HG02973 (cell line): ENCODE results near the gene A2M.
"Not testable (repeated sequence)": the region's sequence is repeated elsewhere in the genome, so short reads cannot be mapped to it uniquely, and the experiment has no call there.

Experiments
- ATAC-seq: cut with Tn5 transposase; IDR thresholded peaks from one replicate; pipeline ENCODE4 v1.9.1; 2021; ENCODE audit warnings: moderate library complexity; ENCODE audit not compliant: unreplicated experiment

Gene A2M

DNA sequence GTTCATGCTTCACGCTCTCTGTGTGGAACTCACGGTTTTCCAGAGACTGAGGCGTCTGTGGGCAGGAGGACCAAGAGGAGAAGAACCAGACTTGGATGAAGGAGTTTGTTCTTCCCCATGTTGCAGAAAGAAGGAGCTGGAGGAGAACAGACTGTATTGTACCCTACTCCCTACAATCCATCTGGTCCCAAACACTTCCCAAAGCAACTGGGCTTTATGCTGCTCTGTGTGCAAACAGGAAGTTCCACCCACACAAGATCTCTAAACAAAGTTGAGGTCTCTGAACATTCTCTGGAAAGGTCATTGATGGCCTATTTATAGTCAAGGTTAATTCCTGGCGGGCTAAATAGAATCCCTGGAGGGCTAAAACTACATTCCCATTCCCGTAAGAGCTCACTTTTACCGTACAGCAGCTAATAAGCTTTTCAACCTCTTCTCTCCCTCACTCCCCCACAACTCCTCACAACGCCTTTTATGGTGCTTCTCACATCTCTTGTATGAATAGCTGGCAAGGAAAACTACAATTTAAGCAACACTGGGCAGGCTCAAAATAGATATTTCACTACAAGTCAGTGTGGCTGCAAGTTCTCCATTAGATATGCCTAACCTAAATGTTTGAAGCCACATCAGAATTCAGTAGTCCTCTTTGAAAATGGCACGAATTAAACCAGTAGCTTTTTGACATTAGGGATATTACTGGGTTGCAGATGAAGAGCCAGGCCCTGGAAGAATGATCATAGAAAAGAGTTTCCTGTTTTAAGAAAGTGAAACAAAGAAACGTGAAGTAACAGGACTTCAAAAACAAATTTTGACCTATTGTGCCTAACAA is at the start of gene A2M:
A2M (minus strand) TSS at position 189 of the 829 bp plus-strand sequence; CDS start at position 119, 70 bp downstream.
- no peak for ATAC-seq

DNA sequence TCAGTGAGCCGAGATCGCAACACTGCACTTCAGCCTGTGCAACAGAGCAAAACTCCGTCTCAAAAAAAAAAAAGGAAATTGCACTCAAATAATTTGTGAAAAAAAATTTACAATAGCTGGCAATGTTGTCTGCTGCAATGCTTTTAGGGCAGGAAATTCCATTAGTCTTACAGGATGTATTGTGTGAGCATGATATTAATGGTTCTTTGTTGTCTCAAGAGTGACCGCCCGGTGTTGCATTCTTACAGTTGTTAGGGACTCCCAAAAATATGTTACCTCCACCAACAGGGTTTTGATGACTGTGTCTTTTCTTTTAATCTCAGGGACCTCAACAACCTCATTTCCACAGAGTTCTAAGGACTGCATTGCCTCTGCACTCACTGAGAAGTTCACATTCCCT is 47.7 kb upstream of the A2M start:
- ATAC-seq, result no peak

GRCh38 chr12:9156119-9156518 is 40.4 kb upstream of the A2M start:
- ATAC-seq, result no peak

DNA sequence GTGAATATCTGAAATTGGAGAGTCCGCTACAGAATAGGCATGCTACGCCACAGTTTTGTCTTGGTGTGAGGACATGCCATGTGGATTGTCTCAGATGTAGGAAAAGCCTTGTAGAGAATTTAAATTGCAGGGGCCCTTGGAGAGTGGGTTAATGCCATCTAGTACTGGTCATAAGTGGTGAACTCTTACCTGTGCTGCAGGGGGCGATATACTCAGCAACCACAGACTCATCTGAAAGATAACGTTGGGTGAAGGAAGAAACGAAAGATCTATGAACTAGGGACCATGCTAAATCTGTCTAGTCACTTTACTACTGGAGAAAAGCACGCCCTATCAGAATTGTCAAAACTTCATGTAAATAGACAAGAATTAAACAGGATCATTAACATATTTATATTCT is 33.7 kb upstream of the A2M start:
- ATAC-seq, result no peak

- ATAC-seq, result no peak
These were observed 33.2 kb upstream of the A2M start for GRCh38 chr12:9148926-9149325.

DNA sequence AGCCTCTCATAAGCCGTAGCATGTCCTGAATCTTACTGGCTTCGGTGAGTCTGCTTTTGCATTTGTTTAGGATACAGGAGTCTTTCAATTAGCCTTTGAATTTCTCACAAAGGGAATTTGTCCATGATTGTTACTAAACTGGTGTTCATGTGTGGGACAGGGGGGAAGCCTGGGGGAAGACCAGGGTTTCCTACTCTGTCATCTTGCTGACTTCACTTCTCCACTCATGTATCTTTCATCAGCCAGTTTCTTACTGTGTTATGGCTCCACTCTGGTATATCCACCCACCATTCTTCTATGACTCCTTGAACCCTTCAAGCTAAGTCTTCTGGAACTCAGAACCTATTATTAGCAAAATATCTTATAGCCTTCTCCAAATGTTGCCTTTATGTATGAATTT is 31.7 kb upstream of the A2M start:
- no peak for ATAC-seq

DNA sequence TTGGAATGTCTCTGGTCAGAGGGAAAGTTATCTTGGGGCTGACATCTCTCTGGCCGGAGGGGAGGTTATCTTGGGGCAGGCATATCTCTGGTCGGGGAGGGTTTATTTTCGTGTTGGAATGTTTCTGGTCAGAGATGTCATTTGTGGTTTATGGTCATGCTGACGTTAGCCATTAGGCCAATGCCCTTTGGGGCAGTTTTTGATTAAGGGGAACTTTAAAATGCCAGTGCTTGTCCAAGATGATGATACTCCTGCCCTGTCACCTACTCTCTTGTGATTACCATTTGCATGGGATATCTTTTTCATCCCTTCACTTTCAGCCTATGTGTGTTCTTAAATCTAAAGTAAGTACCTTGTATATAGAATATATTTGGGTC is 29.0 kb upstream of the A2M start:
- ATAC-seq, result no peak

- ATAC-seq, result no peak
These were observed 28.4 kb upstream of the A2M start for GRCh38 chr12:9143929-9144729.

DNA sequence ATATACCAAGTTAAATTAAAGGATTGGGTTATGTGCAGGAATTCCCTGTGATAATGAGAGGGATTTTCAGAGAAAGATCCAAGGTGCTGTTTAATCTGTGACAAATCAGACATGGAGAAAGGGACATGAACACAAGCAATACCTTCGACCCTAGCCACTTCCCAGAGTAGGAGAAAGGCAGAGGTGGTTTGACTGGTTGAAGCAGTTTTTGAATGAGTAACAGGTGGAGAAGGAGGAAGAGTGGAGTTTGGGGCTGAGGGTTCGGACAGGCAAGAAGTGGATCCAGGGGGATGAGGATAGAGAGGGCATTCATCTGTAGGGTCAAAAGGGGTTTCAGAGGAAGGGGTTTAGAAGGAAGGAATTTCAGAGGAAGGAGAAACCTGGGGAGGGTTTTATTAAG is 27.4 kb upstream of the A2M start:
- ATAC-seq, result no peak

- not testable (repeated sequence) for ATAC-seq
These were observed 24.0 kb upstream of the A2M start for GRCh38 chr12:9139588-9140290.

DNA sequence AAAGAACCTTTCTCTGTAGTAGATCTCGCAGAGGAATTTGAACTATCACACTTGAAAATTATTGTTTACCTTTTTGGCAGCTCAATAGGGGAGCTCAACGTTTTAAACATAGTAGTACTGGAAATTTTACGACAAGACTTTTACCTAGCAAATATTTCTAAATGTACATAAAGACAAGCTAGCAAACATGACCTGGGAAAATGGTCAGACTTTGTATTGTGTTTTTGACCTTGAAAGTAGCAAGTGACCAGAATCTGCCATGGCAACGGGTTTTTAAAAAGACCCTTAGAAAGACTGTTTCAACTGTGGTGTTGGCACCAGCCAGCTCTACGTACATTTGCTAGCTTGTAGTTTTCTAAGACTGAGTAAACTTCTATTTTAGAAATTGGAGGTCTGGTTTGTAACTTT is 20.2 kb upstream of the A2M start:
- no peak for ATAC-seq

DNA sequence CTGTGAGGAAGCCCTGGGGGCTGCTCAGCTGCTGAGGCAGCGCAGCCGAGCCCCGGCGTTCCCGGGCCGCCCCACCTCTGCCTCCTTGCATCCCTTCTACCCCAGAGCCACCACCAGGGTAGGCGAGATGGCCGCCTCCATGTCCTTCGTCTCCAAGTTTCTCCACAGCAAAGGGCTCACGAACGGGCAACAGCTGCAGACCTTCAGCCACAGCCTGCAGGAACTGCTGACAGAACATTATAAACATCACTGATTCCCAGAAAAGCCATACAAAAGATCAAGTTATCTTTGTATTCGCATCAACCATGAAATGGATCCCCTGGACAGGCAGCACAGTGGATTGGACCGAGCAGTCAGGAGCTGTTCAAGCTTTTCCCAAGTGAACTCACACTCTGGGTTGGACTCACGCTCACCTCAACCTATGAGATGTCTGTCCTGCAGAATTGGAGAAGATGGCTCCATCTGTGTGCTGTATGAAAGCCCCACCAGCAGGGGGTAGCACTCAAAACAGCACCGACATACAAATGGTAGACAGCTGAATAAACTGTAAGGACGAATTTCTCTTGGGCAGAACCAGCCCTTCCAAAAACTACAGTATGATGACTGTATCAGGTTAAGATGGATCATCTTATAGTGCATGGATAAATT is 19.4 kb upstream of the A2M start:
- ATAC-seq, result no peak

GRCh38 chr12:9133216-9133916 is 17.6 kb upstream of the A2M start:
- no peak for ATAC-seq

GRCh38 chr12:9132008-9132535 is 16.4 kb upstream of the A2M start:
- no peak for ATAC-seq

DNA sequence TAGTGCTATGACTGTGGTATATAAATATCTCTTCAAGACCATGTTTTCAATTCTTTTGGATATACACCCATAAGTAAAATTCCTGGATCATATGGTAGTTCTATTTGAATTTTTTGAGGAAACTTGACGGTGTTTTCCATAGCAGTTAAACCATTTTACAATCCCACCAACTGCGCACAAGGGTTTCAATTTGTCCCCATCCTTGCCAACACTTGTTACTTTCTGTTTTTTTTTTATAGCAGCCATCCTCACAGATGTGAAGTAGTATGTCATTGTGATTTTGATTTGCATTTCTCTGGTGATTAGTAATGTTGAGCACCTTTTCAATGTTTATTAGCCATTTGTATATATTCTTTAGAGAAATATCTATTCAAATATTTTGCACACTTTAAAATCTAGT is 14.5 kb upstream of the A2M start:
- ATAC-seq, result no peak

DNA sequence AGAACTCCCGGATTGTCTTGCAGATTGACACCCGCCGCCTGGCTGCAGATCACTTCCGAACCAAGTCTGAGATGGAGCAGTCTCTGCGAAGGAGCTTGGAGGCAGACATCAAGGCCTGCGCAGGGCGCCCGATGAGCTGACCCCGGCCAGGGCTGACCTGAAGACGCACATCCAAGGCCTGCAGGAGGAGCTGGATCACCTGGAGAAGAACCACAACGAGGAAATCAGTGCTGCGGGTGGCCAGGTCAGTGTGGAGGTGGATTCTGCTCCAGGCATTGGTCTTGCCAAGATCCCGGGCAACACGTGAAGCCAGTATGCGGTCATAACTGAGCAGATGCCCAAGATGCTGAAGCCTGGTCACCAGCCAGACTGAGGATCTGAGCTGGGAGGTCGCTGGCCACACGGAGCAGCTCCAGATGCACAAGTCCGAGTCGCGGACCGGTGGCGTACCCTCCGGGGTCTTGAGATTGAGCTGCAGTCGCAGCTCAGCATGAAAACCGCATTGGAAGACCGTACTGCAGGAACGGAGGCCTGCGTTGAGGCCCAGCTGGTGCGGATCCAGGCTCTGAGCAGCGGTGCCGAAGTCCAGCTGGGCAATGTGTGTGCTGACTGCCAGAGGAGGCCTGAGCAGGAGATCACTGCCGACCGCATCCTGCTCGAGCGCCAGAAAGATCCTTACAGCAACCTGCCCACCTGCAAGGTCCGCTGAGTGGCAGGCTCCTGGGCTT is 12.4 kb upstream of the A2M start:
- ATAC-seq, result no peak

GRCh38 chr12:9127484-9127883 is 11.8 kb upstream of the A2M start:
- ATAC-seq, result no peak

DNA sequence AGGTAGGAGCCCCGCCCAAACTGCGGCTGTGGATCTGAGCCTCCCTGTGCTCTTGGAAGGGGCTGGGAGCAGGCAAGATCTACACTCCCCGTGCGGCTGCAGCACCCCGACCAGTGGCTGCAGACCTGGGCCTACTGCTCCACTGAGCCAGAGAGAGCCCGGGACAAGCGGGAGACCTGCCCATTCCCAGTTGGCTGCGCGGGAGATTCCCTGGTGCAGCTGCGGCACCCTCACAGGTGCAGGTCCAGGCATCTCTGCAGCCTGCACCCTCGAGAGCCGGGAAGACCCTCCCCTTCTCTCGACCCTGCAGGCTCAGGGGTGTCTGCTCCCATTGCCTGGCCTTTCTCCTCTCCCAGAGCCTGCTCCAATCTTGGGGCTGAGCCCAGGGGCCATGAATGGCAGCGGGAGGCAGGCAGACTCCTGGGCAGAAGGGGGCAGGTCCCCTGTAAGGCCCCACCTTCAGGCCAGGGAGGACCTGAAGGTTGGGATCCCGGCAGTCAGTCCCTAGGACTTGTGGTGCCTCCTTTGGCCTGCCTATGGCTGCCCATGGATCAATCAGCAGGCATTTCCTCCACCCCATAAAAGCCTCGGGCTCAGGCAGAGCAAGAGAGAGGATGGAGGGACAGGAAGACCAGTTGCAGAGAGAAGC is 8.8 kb upstream of the A2M start:
- ATAC-seq, result no peak

DNA sequence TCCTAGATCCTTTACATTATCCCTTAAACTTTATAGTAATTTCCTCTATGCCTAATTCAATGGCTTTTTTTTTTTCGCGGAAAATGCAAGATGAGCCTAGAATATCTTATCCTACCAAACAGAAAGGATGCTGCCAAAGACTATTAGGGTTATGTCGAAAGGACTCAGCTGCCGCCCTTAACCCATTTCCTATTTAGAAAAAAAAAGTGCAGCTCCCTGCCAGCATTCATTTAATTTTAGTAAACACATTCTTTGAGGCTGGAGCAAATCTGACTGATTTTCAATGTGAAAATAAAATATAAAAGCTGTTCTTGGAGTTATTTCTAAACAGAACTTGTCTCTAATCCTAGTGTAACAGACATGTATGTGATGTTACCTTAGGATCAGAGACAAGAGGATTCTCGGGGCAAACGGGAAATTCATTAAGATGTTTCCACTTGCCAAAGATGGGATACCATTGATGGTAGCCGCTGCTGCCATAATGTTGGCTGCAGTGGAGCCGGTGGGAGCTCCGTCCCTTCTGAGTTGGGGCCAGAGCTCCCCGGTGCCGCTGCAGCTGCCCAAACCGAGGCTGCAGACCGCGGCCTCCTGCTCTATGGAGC is 8.2 kb upstream of the A2M start:
- no peak for ATAC-seq
